Mammary epithelial cell (primary cell): Measurements from ENCODE around the gene MRPS23.

ENCODE experiments used
- EZH2 ChIP-seq: IDR thresholded peaks from 2 replicates; pipeline ENCODE4 v1.6.1; 2012; ENCODE audit warnings: low read length, inconsistent platforms, borderline replicate concordance
- TF ChIP-seq, protein P1 (sequence below), 2 donors: IDR thresholded peaks in 1 of 2; conservative IDR thresholded peaks in 1 of 2; 2 replicates each; pipeline ENCODE4 v1.5.1; 2011 to 2012; ENCODE audit warnings: inconsistent platforms in 2 of 2, low read length in 2 of 2, mild to moderate bottlenecking in 2 of 2, control low read depth in 1 of 2, low read depth in 1 of 2; ENCODE audit not compliant: insufficient read depth in 1 of 2; ENCODE audit errors: extremely low read depth in 1 of 2

DNA sequence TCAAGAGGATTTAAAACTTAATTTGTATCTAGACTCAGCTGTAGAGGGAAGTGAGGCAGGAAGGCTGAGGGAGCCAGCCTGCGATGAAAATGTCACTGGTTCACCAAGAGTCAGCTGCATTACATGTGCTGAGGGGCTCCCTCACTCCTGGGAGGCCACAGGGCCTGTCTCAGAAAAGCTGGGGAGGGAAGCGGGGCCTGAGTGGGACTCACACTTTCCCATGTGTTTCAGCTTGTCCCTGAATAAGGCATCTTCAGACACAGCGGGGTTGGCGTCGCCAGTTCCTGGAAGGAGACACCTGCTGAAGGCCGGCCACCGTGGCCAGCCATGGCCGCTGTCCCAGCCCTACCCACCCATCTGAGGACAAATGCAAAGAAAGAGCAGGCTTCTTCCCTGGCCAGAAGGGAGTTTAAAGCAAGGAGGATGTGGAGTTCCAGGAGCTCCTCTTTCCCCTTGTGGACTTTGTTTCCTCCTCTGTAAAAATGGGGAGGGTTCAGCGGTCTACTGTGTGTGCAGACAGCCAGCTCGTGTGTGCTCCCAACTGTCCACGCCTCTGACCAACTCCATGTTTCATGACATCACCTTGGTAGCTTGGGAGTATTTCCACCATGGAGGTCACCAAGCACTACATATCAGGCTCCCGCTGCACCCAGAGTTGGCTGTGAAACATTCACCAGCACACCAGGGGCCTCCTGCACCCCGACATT, 19.2 kb upstream of the MRPS23 start:
- TF ChIP-seq, protein P1, sequence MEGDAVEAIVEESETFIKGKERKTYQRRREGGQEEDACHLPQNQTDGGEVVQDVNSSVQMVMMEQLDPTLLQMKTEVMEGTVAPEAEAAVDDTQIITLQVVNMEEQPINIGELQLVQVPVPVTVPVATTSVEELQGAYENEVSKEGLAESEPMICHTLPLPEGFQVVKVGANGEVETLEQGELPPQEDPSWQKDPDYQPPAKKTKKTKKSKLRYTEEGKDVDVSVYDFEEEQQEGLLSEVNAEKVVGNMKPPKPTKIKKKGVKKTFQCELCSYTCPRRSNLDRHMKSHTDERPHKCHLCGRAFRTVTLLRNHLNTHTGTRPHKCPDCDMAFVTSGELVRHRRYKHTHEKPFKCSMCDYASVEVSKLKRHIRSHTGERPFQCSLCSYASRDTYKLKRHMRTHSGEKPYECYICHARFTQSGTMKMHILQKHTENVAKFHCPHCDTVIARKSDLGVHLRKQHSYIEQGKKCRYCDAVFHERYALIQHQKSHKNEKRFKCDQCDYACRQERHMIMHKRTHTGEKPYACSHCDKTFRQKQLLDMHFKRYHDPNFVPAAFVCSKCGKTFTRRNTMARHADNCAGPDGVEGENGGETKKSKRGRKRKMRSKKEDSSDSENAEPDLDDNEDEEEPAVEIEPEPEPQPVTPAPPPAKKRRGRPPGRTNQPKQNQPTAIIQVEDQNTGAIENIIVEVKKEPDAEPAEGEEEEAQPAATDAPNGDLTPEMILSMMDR (conservative IDR thresholded peaks at IDR 0.05 in 1 of 2, IDR thresholded peaks at IDR 0.05 in 1 of 2; ENCODE audit: extremely low read depth in 1 of 2, insufficient read depth in 1 of 2, low read depth in 1 of 2, low read length in 2 of 2) = no peak
- TF ChIP-seq EZH2 = no peak
